HG03378 (cell line): ENCODE measurements around the gene GNG12.

Experiments used
- ATAC-seq: cut with Tn5 transposase; IDR thresholded peaks from one replicate; pipeline ENCODE4 v1.9.1; 2021; ENCODE audit warnings: mild to moderate bottlenecking, moderate library complexity; ENCODE audit not compliant: unreplicated experiment

The GNG12 gene

GRCh38 chr1:67816095-67816475, 17.2 kb downstream of the GNG12 start:
- ATAC-seq: no peak

- no peak for ATAC-seq
Measured at GRCh38 chr1:67815303-67816094, 17.8 kb downstream of the GNG12 start.

- no peak for ATAC-seq
Measured at GRCh38 chr1:67814121-67814772, 19.0 kb downstream of the GNG12 start.

- no peak for ATAC-seq
Measured at GRCh38 chr1:67812226-67812625, 21.0 kb downstream of the GNG12 start.

GRCh38 chr1:67811781-67812180, 21.5 kb downstream of the GNG12 start:
- no peak for ATAC-seq

- no peak for ATAC-seq
Measured at GRCh38 chr1:67809887-67810286, 23.4 kb downstream of the GNG12 start.

GRCh38 chr1:67807282-67807681, 26.0 kb downstream of the GNG12 start:
- no peak for ATAC-seq

GRCh38 chr1:67804710-67805109, 28.6 kb downstream of the GNG12 start:
- no peak for ATAC-seq

- no peak for ATAC-seq
Measured at GRCh38 chr1:67803380-67804279, 29.6 kb downstream of the GNG12 start.

- ATAC-seq: no peak
Measured at GRCh38 chr1:67802565-67802964, 30.7 kb downstream of the GNG12 start.

GRCh38 chr1:67801903-67802302, 31.4 kb downstream of the GNG12 start:
- no peak for ATAC-seq

- no peak for ATAC-seq
Measured at GRCh38 chr1:67795179-67795912, 37.9 kb downstream of the GNG12 start.

- ATAC-seq: no peak
Measured at GRCh38 chr1:67793562-67793961, 39.7 kb downstream of the GNG12 start.

- ATAC-seq: no peak
Measured at GRCh38 chr1:67792741-67793458, 40.4 kb downstream of the GNG12 start.

GRCh38 chr1:67792103-67792502, 41.2 kb downstream of the GNG12 start:
- ATAC-seq: no peak

- no peak for ATAC-seq
Measured at GRCh38 chr1:67791686-67792085, 41.6 kb downstream of the GNG12 start.

GRCh38 chr1:67791261-67791660, 42.0 kb downstream of the GNG12 start:
- ATAC-seq: no peak

GRCh38 chr1:67790201-67790692, 43.0 kb downstream of the GNG12 start:
- no peak for ATAC-seq

- ATAC-seq: no peak
Measured at GRCh38 chr1:67789551-67789950, 43.7 kb downstream of the GNG12 start.

- ATAC-seq: no peak
Measured at GRCh38 chr1:67788904-67789303, 44.4 kb downstream of the GNG12 start.
